H9 (cell line): ENCODE measurements around the gene OR10A3. TPM values are rescaled to one million over a fixed set of nuclear protein-coding genes. Genes with fewer than 3 reads are reported as not detected.

Experiments used
- DNase-seq: peaks from one replicate; pipeline ENCODE4 v3.0.0-alpha.2; 2017
- H2AFZ ChIP-seq: one replicate; pipeline ENCODE4 v1.6.1; 2013; ENCODE audit warnings: mild to moderate bottlenecking, low read length, control low read depth, moderate library complexity
- H2AK5ac ChIP-seq: 2 replicates; pipeline ENCODE4 v1.6.1; 2013; ENCODE audit warnings: low read length, control low read depth, mixed read lengths; ENCODE audit not compliant: insufficient read length
- H2BK120ac ChIP-seq: one replicate; pipeline ENCODE4 v1.6.1; 2013; ENCODE audit warnings: low read depth, mild to moderate bottlenecking, low read length, control low read depth, inconsistent platforms; ENCODE audit not compliant: poor library complexity, severe bottlenecking
- H2BK12ac ChIP-seq: 2 replicates; pipeline ENCODE4 v1.6.1; 2013; ENCODE audit warnings: low read length, control low read depth, mixed read lengths, low read depth; ENCODE audit not compliant: insufficient read length
- H2BK15ac ChIP-seq: 2 replicates; pipeline ENCODE4 v1.6.1; 2013; ENCODE audit warnings: low read depth, low read length, control low read depth
- H2BK20ac ChIP-seq: one replicate; pipeline ENCODE4 v1.6.1; 2013; ENCODE audit warnings: low read depth, mild to moderate bottlenecking, low read length, control low read depth, inconsistent platforms; ENCODE audit not compliant: poor library complexity, severe bottlenecking
- H2BK5ac ChIP-seq: 2 replicates; pipeline ENCODE4 v1.6.1; 2013; ENCODE audit warnings: low read length, control low read depth, mixed read lengths; ENCODE audit not compliant: insufficient read length
- H3K14ac ChIP-seq: 2 replicates; pipeline ENCODE4 v1.6.1; 2013; ENCODE audit warnings: low read length, control low read depth; ENCODE audit not compliant: insufficient read depth
- H3K18ac ChIP-seq: 2 replicates; pipeline ENCODE4 v1.6.1; 2013; ENCODE audit warnings: low read depth, mild to moderate bottlenecking, mixed read lengths, low read length, control low read depth; ENCODE audit not compliant: insufficient read length
- H3K23ac ChIP-seq: 2 replicates; pipeline ENCODE4 v1.6.1; 2013; ENCODE audit warnings: low read length, control low read depth, mixed read lengths, low read depth; ENCODE audit not compliant: insufficient read length
- H3K23me2 ChIP-seq: 2 replicates; pipeline ENCODE4 v1.6.1; 2013; ENCODE audit warnings: low read depth, mild to moderate bottlenecking, mixed read lengths, low read length, control low read depth; ENCODE audit not compliant: insufficient read length, poor library complexity, severe bottlenecking
- H3K27ac ChIP-seq: 2 replicates; pipeline ENCODE4 v1.5.1; 2013; ENCODE audit warnings: low read length, control low read depth, mixed read lengths, low read depth; ENCODE audit not compliant: insufficient read length
- H3K27me3 ChIP-seq: 2 replicates; pipeline ENCODE4 v1.6.1; 2013; ENCODE audit warnings: low read length, control low read depth, inconsistent platforms; ENCODE audit not compliant: insufficient read depth
- H3K4ac ChIP-seq: 2 replicates; pipeline ENCODE4 v1.6.1; 2013; ENCODE audit warnings: low read depth, mild to moderate bottlenecking, control low read depth, inconsistent platforms, low read length, moderate library complexity
- H3K4me1 ChIP-seq: 2 replicates; pipeline ENCODE4 v1.6.1; 2013; ENCODE audit warnings: low read length, control low read depth, inconsistent platforms; ENCODE audit not compliant: insufficient read depth
- H3K4me2 ChIP-seq: 2 replicates; pipeline ENCODE4 v1.6.1; 2013; ENCODE audit warnings: low read length, control low read depth, mixed read lengths; ENCODE audit not compliant: insufficient read length, insufficient read depth
- H3K56ac ChIP-seq: 2 replicates; pipeline ENCODE4 v1.6.1; 2013; ENCODE audit warnings: low read depth, mild to moderate bottlenecking, mixed read lengths, low read length, control low read depth; ENCODE audit not compliant: insufficient read length
- H3K79me1 ChIP-seq: 2 replicates; pipeline ENCODE4 v1.6.1; 2013; ENCODE audit warnings: low read depth, mild to moderate bottlenecking, moderate library complexity, low read length, control low read depth, inconsistent platforms; ENCODE audit not compliant: insufficient read depth, poor library complexity, severe bottlenecking
- H3K79me2 ChIP-seq: 2 replicates; pipeline ENCODE4 v1.6.1; 2013; ENCODE audit warnings: low read length, control low read depth, inconsistent platforms; ENCODE audit not compliant: insufficient read depth
- H3K9ac ChIP-seq: 2 replicates; pipeline ENCODE4 v1.6.1; 2013; ENCODE audit warnings: low read length, control low read depth, mixed read lengths; ENCODE audit not compliant: insufficient read length; ENCODE audit errors: extremely low read depth
- H3K9me3 ChIP-seq: one replicate; pipeline ENCODE4 v1.6.1; 2013; ENCODE audit warnings: low read depth, low read length, inconsistent platforms; ENCODE audit not compliant: control insufficient read depth
- H3T11ph ChIP-seq: one replicate; pipeline ENCODE4 v1.6.1; 2013; ENCODE audit warnings: mild to moderate bottlenecking, low read length, control low read depth, inconsistent platforms
- H4K20me1 ChIP-seq: one replicate; pipeline ENCODE4 v1.6.1; 2013; ENCODE audit not compliant: control insufficient read depth, insufficient read length, insufficient read depth
- H4K5ac ChIP-seq: 2 replicates; pipeline ENCODE4 v1.6.1; 2013; ENCODE audit warnings: low read depth, mild to moderate bottlenecking, mixed read lengths, low read length, control low read depth; ENCODE audit not compliant: insufficient read length
- H4K8ac ChIP-seq: replicated peaks from 2 replicates; pipeline ENCODE4 v1.6.1; 2013; ENCODE audit warnings: low read length, control low read depth, mixed read lengths, low read depth; ENCODE audit not compliant: insufficient read length
- H4K91ac ChIP-seq: 2 replicates; pipeline ENCODE4 v1.6.1; 2013; ENCODE audit warnings: low read depth, mild to moderate bottlenecking, moderate library complexity, mixed read lengths, low read length, control low read depth; ENCODE audit not compliant: insufficient read length
- H3K27ac Mint-ChIP-seq, 3 experiments: 2 replicates in 2 of 3; 3 replicates in 1 of 3; pipeline ENCODE4 v1.8.0; 2020 to 2021; ENCODE audit warnings: mixed read lengths in 3 of 3, mild to moderate bottlenecking in 1 of 3, moderate library complexity in 1 of 3
- H3K27me3 Mint-ChIP-seq: 2 replicates; pipeline ENCODE4 v1.8.0; 2021; ENCODE audit warnings: low read depth, mild to moderate bottlenecking, moderate library complexity, mixed read lengths
- H3K36me3 Mint-ChIP-seq, 3 experiments: 2 replicates in 2 of 3; 3 replicates in 1 of 3; pipeline ENCODE4 v1.8.0; 2020 to 2021; ENCODE audit warnings: low read depth in 3 of 3, mixed read lengths in 3 of 3; ENCODE audit not compliant: insufficient read depth in 1 of 3
- H3K4me1 Mint-ChIP-seq, 2 experiments: 2 replicates each; pipeline ENCODE4 v1.8.0; 2020; ENCODE audit warnings: mixed read lengths in 2 of 2
- H3K4me3 Mint-ChIP-seq, 2 experiments: 2 replicates in 1 of 2; 3 replicates in 1 of 2; pipeline ENCODE4 v1.8.0; 2020 to 2021; ENCODE audit warnings: mild to moderate bottlenecking in 2 of 2, mixed read lengths in 2 of 2, moderate library complexity in 1 of 2
- H3K9me3 Mint-ChIP-seq, 2 experiments: 2 replicates in 1 of 2; 3 replicates in 1 of 2; pipeline ENCODE4 v1.8.0; 2020; ENCODE audit warnings: mild to moderate bottlenecking in 2 of 2, mixed read lengths in 2 of 2, moderate library complexity in 1 of 2
- CTCF ChIP-seq: fragments of 200-600 bp; sonication (generic); conservative IDR thresholded peaks from 3 replicates; pipeline ENCODE4 v1.8.0; 2021; ENCODE audit warnings: antibody characterized with exemption, mild to moderate bottlenecking
- total RNA-seq: library from RNA; stranded (reverse); gene quantifications from 2 replicates; pipeline ENCODE4 v1.2.1, GENCODE V29; 2021

The OR10A3 gene
- total RNA-seq, 1 experiment from 2014 or later = not detected

GRCh38 chr11:7964873-7965272, 23.4 kb upstream of the OR10A3 start:
- no peak for TF ChIP-seq CTCF
- Histone ChIP-seq H2AFZ (no peak overlapping the region), H2BK5ac (no peak overlapping the region), H2AK5ac (no peak overlapping the region), H3K9me3 (no peaks in the 10 kb centered on the region), H3K14ac (no peak overlapping the region), H3K9ac (no peak overlapping the region), H2BK15ac (no peak overlapping the region), H3K23me2 (no peaks in the 10 kb centered on the region), H4K8ac (no peak overlapping the region), H3K4me1 (no peaks in the 10 kb centered on the region; the same call in 1 of the 2 replicates), H3K18ac (no peak overlapping the region), H3K27me3 (no peaks in the 10 kb centered on the region), H3K79me2 (no peaks in the 10 kb centered on the region), H3T11ph (no peak overlapping the region), H2BK12ac (no peak overlapping the region), H2BK120ac (no peak overlapping the region), H3K4me2 (no peak overlapping the region), H3K56ac (no peak overlapping the region), H3K79me1 (no peaks in the 10 kb centered on the region), H3K27ac (no peak overlapping the region), H4K5ac (no peak overlapping the region), H4K20me1 (no peaks in the 10 kb centered on the region), H3K23ac (no peak overlapping the region), H4K91ac (no peak overlapping the region), H2BK20ac (no peak overlapping the region), H3K4ac (no peak overlapping the region)
- H3K9me3 Mint-ChIP-seq = peaks cover 0 to 2% of the 10 kb centered on the region in 2 experiments; a peak in 3 of 5 replicates
- no peak for DNase-seq
- H3K36me3 Mint-ChIP-seq = peaks cover 0 to 1% (median 0%) of the 10 kb centered on the region in 3 experiments; a peak in 1 of 7 replicates
- no peak overlapping the region; a peak in 1 of 7 replicates for H3K27ac Mint-ChIP-seq
- no peak overlapping the region for H3K4me3 Mint-ChIP-seq
- 0 out of 2 replicates have a peak, but pooled peaks cover 3% of the 10 kb centered on the region for H3K27me3 Mint-ChIP-seq
- H3K4me1 Mint-ChIP-seq = peaks cover 29 to 37% of the 10 kb centered on the region in 2 experiments
